Fibroblast of skin of scalp (primary cell): ENCODE data around the gene FAM13C.
A peak's percentile ranks its signal among the peaks of the same experiment; 100 is the strongest.

ENCODE experiments used
- DNase-seq: peaks from one replicate; pipeline ENCODE4 v3.0.0-alpha.2; 2013

The FAM13C gene

DNA sequence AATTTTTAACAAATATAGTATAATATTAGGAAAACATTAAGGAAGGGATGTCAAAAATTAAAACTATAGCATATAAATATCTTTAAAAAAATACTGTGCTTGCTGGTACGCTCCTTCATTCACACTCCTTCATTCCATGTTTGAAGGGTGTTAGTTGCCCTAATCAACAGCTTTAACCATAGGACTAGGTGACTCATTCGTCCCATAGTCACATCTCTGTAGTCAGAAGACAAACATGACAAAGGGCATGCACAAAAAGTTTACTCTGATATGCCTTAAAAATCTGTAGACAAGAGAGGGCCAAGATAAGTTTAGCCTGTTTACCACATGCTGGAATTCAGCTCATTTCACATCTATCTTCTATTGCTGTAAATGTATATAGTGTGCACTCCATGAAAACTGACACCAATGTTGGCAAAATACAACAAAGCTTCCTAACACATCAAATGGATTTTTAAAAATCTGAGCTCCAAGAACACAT lies 646 bp downstream of the FAM13C start:
- peak; percentile 17 for DNase-seq

- peak; percentile 8 for DNase-seq
These were observed 1.5 kb downstream of the FAM13C start for GRCh38 chr10:59360605-59361405.

DNA sequence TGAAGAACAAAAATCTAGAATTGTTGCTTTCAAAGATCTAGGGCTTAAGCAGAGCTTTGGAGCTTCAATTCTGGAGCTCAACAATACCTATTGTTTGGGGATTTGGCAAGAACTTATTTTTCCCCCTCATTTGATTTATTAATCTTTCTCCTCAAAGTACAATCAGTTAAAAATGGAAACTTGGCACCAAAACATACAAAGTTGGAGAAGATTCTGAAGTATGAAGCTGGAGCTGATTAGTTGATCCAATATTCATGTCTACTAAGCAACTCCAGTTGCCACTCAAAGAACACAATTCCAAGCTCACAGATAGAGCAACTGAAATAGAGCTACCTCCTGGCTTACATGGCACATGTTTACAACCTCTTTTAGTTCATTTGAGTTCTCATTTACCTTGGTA lies 3.8 kb downstream of the FAM13C start:
- no peak for DNase-seq

GRCh38 chr10:59354434-59354833 lies 7.9 kb downstream of the FAM13C start:
- no peak for DNase-seq

DNA sequence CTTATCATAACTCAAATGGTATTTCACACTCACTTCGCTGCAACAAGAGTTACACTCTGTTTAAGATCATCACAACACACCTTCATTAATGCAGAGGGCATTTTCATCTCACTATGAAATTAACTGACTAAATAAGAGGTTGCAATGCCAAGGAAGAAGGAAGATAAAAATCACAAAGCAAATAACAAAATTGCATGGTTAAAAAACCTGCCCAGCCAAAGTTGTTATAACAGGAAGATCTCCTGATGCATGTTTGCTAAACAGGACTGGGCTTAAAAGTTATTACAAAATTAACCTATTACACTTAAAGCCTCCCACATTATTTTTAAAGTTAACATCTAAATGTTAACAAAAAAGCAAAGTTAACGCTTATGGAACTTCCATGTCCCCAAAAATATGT lies 11.8 kb downstream of the FAM13C start:
- no peak for DNase-seq

GRCh38 chr10:59346321-59346720 lies 16.0 kb downstream of the FAM13C start:
- DNase-seq, result no peak

- no peak for DNase-seq
These were observed 19.6 kb downstream of the FAM13C start for GRCh38 chr10:59342723-59343122.

- DNase-seq, result no peak
These were observed 20.3 kb downstream of the FAM13C start for GRCh38 chr10:59342000-59342399.

DNA sequence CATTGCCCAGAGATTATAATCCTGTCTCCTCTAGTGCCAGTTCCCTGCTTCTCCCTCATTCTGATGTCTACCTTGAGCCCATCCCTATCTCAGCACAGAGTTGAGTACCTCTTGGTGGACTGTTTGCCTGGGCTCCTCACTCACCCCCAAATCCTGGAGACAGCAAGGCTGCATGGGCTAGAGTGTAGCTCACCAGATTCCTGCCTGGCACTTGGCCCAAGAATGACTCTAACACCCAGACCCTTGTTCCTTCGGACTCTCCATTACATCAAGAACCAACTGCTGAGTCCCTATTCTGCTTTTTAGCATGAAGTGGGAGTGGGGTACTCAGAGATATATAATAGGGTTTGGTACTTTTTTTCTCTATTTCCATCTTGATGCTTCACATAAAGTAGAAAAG lies 22.1 kb downstream of the FAM13C start:
- no peak for DNase-seq

GRCh38 chr10:59339351-59339750 lies 23.0 kb downstream of the FAM13C start:
- DNase-seq, result no peak

DNA sequence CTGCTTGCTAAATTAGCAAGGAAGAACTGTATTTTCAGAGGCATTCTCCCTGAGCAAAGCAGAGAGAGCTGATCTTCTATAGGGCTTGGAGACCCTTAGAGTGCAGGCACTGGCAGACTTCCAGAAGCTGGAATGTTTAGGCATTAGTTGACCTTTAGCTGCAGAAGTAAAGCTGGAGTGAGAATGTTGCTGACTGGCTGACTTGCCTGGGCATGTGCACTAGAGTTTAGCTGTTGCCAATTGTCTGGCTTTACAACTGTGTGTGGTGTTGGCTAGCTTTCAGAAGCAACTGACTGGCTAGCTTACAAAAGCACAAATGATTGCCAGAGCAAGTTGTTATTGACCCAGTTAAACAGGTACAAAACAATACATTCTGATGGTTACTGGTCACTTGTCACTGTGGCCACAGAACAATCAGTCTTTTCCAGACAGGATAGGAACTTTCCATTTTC lies 25.1 kb downstream of the FAM13C start:
- DNase-seq, result peak; percentile 37

- peak; percentile 63 for DNase-seq
These were observed 25.7 kb downstream of the FAM13C start for GRCh38 chr10:59336632-59337031.

- DNase-seq, result no peak
These were observed 26.9 kb downstream of the FAM13C start for GRCh38 chr10:59335497-59335896.

- DNase-seq, result peak; percentile 30
These were observed 28.6 kb downstream of the FAM13C start for GRCh38 chr10:59333701-59334100.

DNA sequence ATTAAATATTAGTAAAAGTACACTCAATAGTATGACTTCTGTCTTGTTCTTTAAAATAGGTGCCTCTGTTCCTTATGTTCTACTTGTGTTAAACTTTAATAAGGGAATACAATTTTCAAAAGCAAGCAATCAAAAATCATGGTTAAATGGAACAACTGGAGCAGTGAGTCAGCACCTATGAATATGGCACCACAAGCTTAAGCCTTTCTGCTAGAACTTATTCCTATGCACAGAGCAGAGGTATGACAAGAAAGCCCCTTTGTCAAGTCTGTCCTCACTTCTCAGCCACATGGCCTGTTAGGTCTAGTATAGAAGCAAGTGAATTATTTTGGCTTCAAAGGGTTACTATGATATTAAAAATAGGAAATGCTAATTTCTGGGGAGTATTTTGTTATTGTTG lies 29.8 kb downstream of the FAM13C start:
- DNase-seq, result no peak

GRCh38 chr10:59331661-59332060 lies 30.7 kb downstream of the FAM13C start:
- DNase-seq, result no peak

DNA sequence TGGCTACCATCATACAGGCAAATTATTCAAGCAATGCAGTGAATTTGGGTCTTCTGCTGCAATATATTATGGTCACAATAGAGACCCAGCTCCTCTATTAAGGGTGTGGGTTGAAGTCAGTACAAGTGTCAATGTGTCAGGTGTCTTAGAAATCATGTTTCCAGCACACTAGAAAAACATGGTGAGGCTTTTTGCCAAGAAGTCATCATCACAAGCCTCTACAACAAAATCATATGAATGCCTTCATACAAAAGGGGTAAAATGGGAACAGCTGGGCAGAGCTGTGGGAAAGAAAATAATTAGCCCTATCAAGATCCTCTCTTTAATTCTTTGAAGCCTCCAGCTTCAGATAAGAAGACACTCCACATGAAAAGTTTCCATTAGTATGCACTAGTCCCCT lies 37.2 kb downstream of the FAM13C start:
- DNase-seq, result no peak

DNA sequence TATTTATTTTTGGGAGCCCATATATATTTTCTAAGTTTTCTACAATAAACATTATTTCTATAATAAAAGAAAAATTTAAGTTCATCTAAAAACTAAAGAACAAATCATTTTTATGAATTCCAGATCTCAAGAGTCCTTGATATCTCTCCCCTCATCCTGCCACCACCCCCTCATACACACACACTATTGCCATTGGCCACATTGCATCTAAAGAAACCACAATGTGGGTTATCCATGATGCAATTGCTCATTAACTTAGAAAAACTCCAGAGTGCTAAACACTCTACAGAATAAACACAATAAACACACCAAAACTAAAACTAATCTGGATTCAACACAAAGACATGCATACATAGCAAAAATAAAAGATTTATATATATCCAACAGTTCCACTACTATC lies 37.8 kb downstream of the FAM13C start:
- no peak for DNase-seq

DNA sequence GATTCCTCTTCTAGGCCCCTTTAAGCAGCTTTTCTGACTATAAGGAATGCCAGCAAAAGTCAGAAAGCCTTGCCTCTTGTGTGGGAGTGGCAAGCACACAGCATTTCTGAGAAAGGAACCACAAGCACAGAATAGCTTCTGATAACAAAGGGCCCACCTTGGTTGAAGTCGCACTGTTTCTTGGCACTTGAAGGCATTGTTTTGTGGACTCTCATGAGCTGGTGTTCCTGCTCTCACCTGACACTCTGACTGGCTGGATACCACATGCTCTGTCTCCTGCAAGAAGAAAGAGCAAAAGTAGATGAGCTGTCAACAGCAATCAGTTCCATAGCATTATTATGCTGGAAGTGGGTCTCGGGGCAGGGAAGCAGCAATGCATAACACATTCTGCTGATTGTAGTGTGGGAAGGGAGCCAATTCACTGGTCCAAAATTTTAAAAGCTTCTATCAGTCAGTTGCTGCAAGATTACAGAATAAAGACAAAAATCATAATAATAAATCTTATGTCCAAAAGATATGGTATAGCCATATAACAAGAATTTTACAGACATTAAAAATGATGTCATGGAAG lies 38.4 kb downstream of the FAM13C start:
- DNase-seq, result no peak

DNA sequence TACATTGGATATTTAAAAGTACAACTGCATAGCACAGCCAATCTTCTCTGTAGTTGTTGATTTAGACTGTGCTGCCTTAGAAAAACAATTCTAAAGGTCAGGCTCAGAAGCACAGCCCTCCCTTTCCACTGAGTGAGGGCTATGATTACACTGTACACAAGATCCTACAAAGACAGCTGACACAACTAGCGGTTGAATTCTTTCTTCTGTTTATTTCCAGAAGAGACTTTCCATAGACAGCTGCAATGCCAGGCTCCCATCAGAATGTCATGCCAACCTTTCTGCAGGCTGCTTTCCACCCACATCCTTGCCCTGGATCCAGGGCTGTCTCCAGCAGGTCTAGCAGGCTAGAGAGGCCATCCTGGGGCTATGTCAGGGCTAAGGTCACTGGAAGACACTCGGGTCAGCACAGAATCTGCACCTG lies 39.3 kb downstream of the FAM13C start:
- no peak for DNase-seq

GRCh38 chr10:59322131-59322530 lies 40.2 kb downstream of the FAM13C start:
- no peak for DNase-seq

GRCh38 chr10:59320355-59320754 lies 42.0 kb downstream of the FAM13C start:
- DNase-seq, result no peak

GRCh38 chr10:59319854-59320253 lies 42.5 kb downstream of the FAM13C start:
- no peak for DNase-seq

DNA sequence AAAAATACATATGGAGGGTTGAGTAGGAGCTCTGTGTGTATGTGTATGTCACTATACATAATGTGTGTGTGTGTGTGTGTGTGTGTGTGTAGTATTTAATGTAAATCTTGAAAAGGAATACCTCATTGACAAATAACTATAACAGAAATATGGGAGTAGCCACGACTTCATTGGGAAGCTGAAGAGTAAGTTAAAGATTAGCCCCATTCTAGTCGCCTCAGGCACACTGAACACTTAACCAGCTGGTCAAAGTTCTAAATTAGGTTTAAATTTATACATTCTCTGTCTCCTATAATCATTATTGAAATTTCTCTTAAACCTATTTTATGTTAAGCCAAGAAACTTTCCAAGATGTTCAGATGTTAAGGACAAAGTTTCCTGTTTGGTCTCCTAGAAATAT lies 45.3 kb downstream of the FAM13C start:
- no peak for DNase-seq
